RWPE2 (cell line): ENCODE measurements around the gene SDK2.
A peak's percentile ranks its signal among the peaks of the same experiment; 100 is the strongest.

Experiments
- ATAC-seq: fragments of 200-7000 bp; cut with Tn5 transposase; 3 replicates; pipeline ENCODE4 v1.9.1; 2021; ENCODE audit warnings: low read depth
- DNase-seq: peaks from one replicate; pipeline ENCODE4 v3.0.0-alpha.2; 2020; ENCODE audit warnings: low spot score
- H3K27ac ChIP-seq: fragments of 450-650 bp; 2 replicates; pipeline ENCODE4 v1.5.1; 2017; ENCODE audit warnings: mild to moderate bottlenecking; ENCODE audit not compliant: poor library complexity, severe bottlenecking
- H3K27me3 ChIP-seq: fragments of 250-450 bp; sonication (Bioruptor Pico); 2 replicates; pipeline ENCODE4 v1.5.1; 2021; ENCODE audit warnings: mild to moderate bottlenecking, moderate library complexity; ENCODE audit not compliant: insufficient read depth, poor library complexity, severe bottlenecking
- H3K36me3 ChIP-seq: fragments of 250-450 bp; sonication (Bioruptor Pico); 2 replicates; pipeline ENCODE4 v1.5.1; 2020; ENCODE audit warnings: low read depth, mild to moderate bottlenecking, moderate library complexity
- H3K4me1 ChIP-seq: fragments of 250-450 bp; sonication (Bioruptor Pico); 2 replicates; pipeline ENCODE4 v1.5.1; 2021; ENCODE audit warnings: mild to moderate bottlenecking, moderate library complexity; ENCODE audit not compliant: insufficient read depth, poor library complexity, severe bottlenecking
- H3K4me3 ChIP-seq: fragments of 250-450 bp; sonication (Bioruptor Pico); 2 replicates; pipeline ENCODE4 v1.5.1; 2021; ENCODE audit warnings: mild to moderate bottlenecking, moderate library complexity; ENCODE audit not compliant: severe bottlenecking
- H3K9me3 ChIP-seq: fragments of 250-450 bp; sonication (Bioruptor Pico); 2 replicates; pipeline ENCODE4 v1.5.1; 2021; ENCODE audit warnings: mild to moderate bottlenecking, moderate library complexity; ENCODE audit not compliant: severe bottlenecking
- TF ChIP-seq, protein P1 (sequence below): fragments of 450-650 bp; IDR thresholded peaks from one replicate; pipeline ENCODE4 v1.5.1; 2017; ENCODE audit warnings: mild to moderate bottlenecking, moderate library complexity; ENCODE audit not compliant: poor library complexity, severe bottlenecking

Gene SDK2

DNA sequence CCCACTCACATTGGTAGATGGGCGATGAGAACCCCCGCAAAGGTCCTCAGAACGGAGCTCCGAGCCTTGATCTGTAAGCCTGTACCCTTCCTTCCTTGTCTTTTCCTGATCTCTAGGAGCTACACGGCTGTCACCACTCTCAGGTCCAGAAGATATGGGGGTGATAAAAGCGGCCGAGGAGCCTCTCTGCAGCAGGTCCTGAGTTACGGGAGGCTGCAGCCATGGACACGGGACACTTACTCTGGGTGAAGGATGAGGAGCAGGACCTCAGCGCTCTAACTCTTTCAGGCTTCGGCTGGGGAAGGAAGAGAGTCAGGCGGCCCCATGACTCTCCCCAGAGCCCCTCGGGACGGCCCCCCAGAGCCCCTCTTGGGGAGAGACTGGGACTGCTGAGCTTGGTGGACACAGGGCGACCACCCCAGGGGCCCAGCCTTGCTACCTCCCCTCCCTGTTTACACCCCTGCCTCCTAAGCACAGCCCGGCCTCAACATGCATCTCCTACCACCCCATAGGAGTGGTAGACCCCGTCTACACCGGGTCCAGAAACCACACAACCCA, 74.4 kb downstream of the SDK2 start:
- DNase-seq: peak; percentile 32
- H3K4me1 ChIP-seq: no peaks in the 10 kb centered on the region
- H3K4me3 ChIP-seq: no peak overlapping the region
- no peak overlapping the region for H3K27ac ChIP-seq
- no peak for ATAC-seq
- no peaks in the 10 kb centered on the region for H3K27me3 ChIP-seq
- no peaks in the 10 kb centered on the region for H3K9me3 ChIP-seq
- TF ChIP-seq, protein P1, sequence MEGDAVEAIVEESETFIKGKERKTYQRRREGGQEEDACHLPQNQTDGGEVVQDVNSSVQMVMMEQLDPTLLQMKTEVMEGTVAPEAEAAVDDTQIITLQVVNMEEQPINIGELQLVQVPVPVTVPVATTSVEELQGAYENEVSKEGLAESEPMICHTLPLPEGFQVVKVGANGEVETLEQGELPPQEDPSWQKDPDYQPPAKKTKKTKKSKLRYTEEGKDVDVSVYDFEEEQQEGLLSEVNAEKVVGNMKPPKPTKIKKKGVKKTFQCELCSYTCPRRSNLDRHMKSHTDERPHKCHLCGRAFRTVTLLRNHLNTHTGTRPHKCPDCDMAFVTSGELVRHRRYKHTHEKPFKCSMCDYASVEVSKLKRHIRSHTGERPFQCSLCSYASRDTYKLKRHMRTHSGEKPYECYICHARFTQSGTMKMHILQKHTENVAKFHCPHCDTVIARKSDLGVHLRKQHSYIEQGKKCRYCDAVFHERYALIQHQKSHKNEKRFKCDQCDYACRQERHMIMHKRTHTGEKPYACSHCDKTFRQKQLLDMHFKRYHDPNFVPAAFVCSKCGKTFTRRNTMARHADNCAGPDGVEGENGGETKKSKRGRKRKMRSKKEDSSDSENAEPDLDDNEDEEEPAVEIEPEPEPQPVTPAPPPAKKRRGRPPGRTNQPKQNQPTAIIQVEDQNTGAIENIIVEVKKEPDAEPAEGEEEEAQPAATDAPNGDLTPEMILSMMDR: no peak
- H3K36me3 ChIP-seq: no peaks in the 10 kb centered on the region

DNA sequence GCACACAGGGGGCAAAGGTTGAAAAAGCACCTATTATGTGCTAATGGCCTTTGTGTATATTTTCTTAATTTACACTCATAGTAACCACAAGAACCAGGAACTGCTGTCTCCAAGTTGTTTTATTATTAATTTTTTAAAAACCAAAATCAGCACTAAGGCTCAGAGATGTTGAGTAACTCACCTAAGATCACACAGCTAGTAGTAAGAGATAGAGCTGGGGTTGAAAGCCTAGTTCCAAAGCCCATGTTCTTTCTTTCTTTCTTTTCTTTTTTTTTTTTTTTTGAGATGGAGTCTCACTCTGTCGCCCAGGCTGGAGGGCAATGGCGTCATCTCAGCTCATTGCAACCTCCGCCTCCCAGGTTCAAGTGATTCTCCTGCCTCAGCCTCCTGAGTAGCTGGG, 75.3 kb downstream of the SDK2 start:
- no peak overlapping the region for H3K27ac ChIP-seq
- DNase-seq: no peak
- H3K9me3 ChIP-seq: no peaks in the 10 kb centered on the region
- H3K4me1 ChIP-seq: no peaks in the 10 kb centered on the region
- H3K4me3 ChIP-seq: no peak overlapping the region
- H3K36me3 ChIP-seq: no peaks in the 10 kb centered on the region
- ATAC-seq: no peak
- H3K27me3 ChIP-seq: no peaks in the 10 kb centered on the region
- TF ChIP-seq, protein P1: no peak

- H3K27me3 ChIP-seq: no peaks in the 10 kb centered on the region
- no peak overlapping the region for H3K27ac ChIP-seq
- ATAC-seq: no peak
- TF ChIP-seq, protein P1: no peak
- no peaks in the 10 kb centered on the region for H3K36me3 ChIP-seq
- H3K9me3 ChIP-seq: no peaks in the 10 kb centered on the region
- no peaks in the 10 kb centered on the region for H3K4me1 ChIP-seq
- DNase-seq: no peak
- no peak overlapping the region for H3K4me3 ChIP-seq
Measured at GRCh38 chr17:73566905-73567782, 77.1 kb downstream of the SDK2 start.

- ATAC-seq (no peak), DNase-seq (no peak)
- no peaks in the 10 kb centered on the region for H3K4me1 ChIP-seq
- TF ChIP-seq, protein P1: no peak
- H3K9me3 ChIP-seq: no peaks in the 10 kb centered on the region
- no peak overlapping the region for H3K27ac ChIP-seq
- no peaks in the 10 kb centered on the region for H3K36me3 ChIP-seq
- no peaks in the 10 kb centered on the region for H3K27me3 ChIP-seq
- H3K4me3 ChIP-seq: no peak overlapping the region
Measured at GRCh38 chr17:73564843-73565242, 79.4 kb downstream of the SDK2 start.

GRCh38 chr17:73562896-73563295, 81.3 kb downstream of the SDK2 start:
- ATAC-seq (0 out of 3 replicates have a peak, but pooled peaks have one; percentile 19), DNase-seq (peak; percentile 47)
- TF ChIP-seq, protein P1: no peak
- H3K27me3 ChIP-seq: peaks cover 3% of the 10 kb centered on the region
- no peak overlapping the region for H3K4me3 ChIP-seq
- H3K4me1 ChIP-seq: no peaks in the 10 kb centered on the region
- H3K27ac ChIP-seq: no peak overlapping the region
- no peaks in the 10 kb centered on the region for H3K9me3 ChIP-seq
- H3K36me3 ChIP-seq: no peaks in the 10 kb centered on the region
